GM12873 (cell line): Measurements from ENCODE around the gene PTGR2.

ENCODE experiments used
- CTCF ChIP-seq: IDR thresholded peaks from 2 replicates; pipeline ENCODE4 v1.5.1; 2012; ENCODE audit warnings: low read depth, mild to moderate bottlenecking, moderate library complexity, low read length, control low read depth; ENCODE audit not compliant: insufficient read depth; ENCODE audit errors: missing control alignments

Gene PTGR2

GRCh38 chr14:73834261-73834625 is 17.4 kb upstream of the PTGR2 start:
- TF ChIP-seq CTCF: no peak

- no peak for TF ChIP-seq CTCF
Measured at GRCh38 chr14:73842201-73842600, 9.4 kb upstream of the PTGR2 start.

- no peak for TF ChIP-seq CTCF
Measured at GRCh38 chr14:73842851-73843250, 8.8 kb upstream of the PTGR2 start.

- no peak for TF ChIP-seq CTCF
Measured at GRCh38 chr14:73843296-73843695, 8.3 kb upstream of the PTGR2 start.

- TF ChIP-seq CTCF: no peak
Measured at GRCh38 chr14:73846947-73847346, 4.7 kb upstream of the PTGR2 start.

- no peak for TF ChIP-seq CTCF
Measured at GRCh38 chr14:73851000-73851399, 631 bp upstream of the PTGR2 start.

- no peak for TF ChIP-seq CTCF
Measured at GRCh38 chr14:73859145-73859544, 7.5 kb downstream of the PTGR2 start.

GRCh38 chr14:73861073-73861472 is 9.4 kb downstream of the PTGR2 start:
- no peak for TF ChIP-seq CTCF
